ENCODE results near the gene ARHGAP27. TPM values are rescaled to one million over a fixed set of nuclear protein-coding genes. Genes with fewer than 3 reads are reported as not detected.

The ARHGAP27 gene
- polyA plus RNA-seq, 3 donors: 47.2 to 315 (median 55.0) TPM

GRCh38 chr17:45428050-45428617 is 4.5 kb downstream of the ARHGAP27 start:
- WGBS (ENCODE audit: insufficient coverage): under 1% methylated on average over 21 of the region's 26 CpGs
- Mint-ChIP-seq H3K9me3 (no peaks in the 10 kb centered on the region), H3K36me3 (peaks cover 33 to 44% of the 10 kb centered on the region in 2 donors), H3K27ac (peak overlapping the region; percentile 95 to 98 (median 97)), H3K4me1 (peaks cover 64% of the 10 kb centered on the region), H3K27me3 (ENCODE audit: low read depth in 3 of 3) (peaks cover 0 to 1% (median 0%) of the 10 kb centered on the region in 3 donors), H3K4me3 (peak overlapping the region; percentile 77 to 89)
- Histone ChIP-seq H2AFZ (ENCODE audit: insufficient read depth, low read depth, low read length, poor library complexity, severe bottlenecking) (peak overlapping the region; percentile 44), H3K9ac (ENCODE audit: insufficient read depth, low read length, poor library complexity, severe bottlenecking) (peak overlapping the region; percentile 60), H4K20me1 (ENCODE audit: insufficient read depth, low read length) (peaks cover 76% of the 10 kb centered on the region), H3K27me3 (ENCODE audit: control insufficient read depth in 2 of 2, insufficient read depth in 2 of 2, low read length in 2 of 2) (no peaks in the 10 kb centered on the region), H3K27ac (ENCODE audit: low read depth in 1 of 2, low read length in 2 of 2) (peak overlapping the region; percentile 91 to 93), H3K79me2 (ENCODE audit: insufficient read depth, low read length) (peaks cover 67% of the 10 kb centered on the region), H3K9me3 (replicated peaks in 1 of 2; ENCODE audit: control insufficient read depth in 1 of 2, insufficient read depth in 1 of 2, low read length in 2 of 2) (no peaks in the 10 kb centered on the region), H3K4me3 (replicated peaks in 1 of 3; ENCODE audit: low read depth in 2 of 3, low read length in 3 of 3) (peak overlapping the region; percentile 18 to 63 (median 24)), H3K36me3 (replicated peaks in 1 of 2; ENCODE audit: control insufficient read depth in 1 of 2, insufficient read depth in 2 of 2, low read length in 2 of 2) (peaks cover 7 to 19% of the 10 kb centered on the region in 2 donors), H3K4me1 (ENCODE audit: control insufficient read depth in 1 of 2, insufficient read depth in 2 of 2, low read length in 2 of 2) (peaks cover 68 to 78% of the 10 kb centered on the region in 2 donors), H3K4me2 (replicated peaks; ENCODE audit: extremely low read depth, low read length, poor library complexity, severe bottlenecking) (peak overlapping the region; percentile 74)
- intact Hi-C loops (cut with micrococcal nuclease): no loop called here
- peak; percentile 91 to 94 (median 94) for DNase-seq
- TF ChIP-seq CTCF (IDR thresholded peaks at IDR 0.05): peak; percentile 99

- peaks cover 74% of the 10 kb centered on the region for H3K79me2 ChIP-seq (ENCODE audit: insufficient read depth, low read length)
- TF ChIP-seq CTCF (IDR thresholded peaks at IDR 0.05): no peak
- peak overlapping the region; percentile 60 for H3K9ac ChIP-seq (ENCODE audit: insufficient read depth, low read length, poor library complexity, severe bottlenecking)
- H3K27me3 Mint-ChIP-seq (ENCODE audit: low read depth in 3 of 3): peaks cover 0 to 1% (median 0%) of the 10 kb centered on the region in 3 donors
- intact Hi-C loops (cut with micrococcal nuclease): no loop called here
- no peaks in the 10 kb centered on the region for H3K9me3 Mint-ChIP-seq
- no peak for DNase-seq
- no peak overlapping the region for H3K4me3 Mint-ChIP-seq
- H3K4me3 ChIP-seq (replicated peaks in 1 of 3; ENCODE audit: low read depth in 2 of 3, low read length in 3 of 3): peak overlapping the region in 1 of 3 experiments; percentile 63
- no peaks in the 10 kb centered on the region for H3K27me3 ChIP-seq (ENCODE audit: control insufficient read depth in 2 of 2, insufficient read depth in 2 of 2, low read length in 2 of 2)
- H3K36me3 ChIP-seq (replicated peaks in 1 of 2; ENCODE audit: control insufficient read depth in 1 of 2, insufficient read depth in 2 of 2, low read length in 2 of 2): peaks cover 7 to 25% of the 10 kb centered on the region in 2 donors
- 93% methylated on average over 7 of the region's 11 CpGs for WGBS (ENCODE audit: insufficient coverage)
- peaks cover 38 to 51% of the 10 kb centered on the region in 2 donors for H3K36me3 Mint-ChIP-seq
- peaks cover 64 to 73% of the 10 kb centered on the region in 2 donors for H3K4me1 ChIP-seq (ENCODE audit: control insufficient read depth in 1 of 2, insufficient read depth in 2 of 2, low read length in 2 of 2)
- peak overlapping the region; percentile 91 to 93 for H3K27ac ChIP-seq (ENCODE audit: low read depth in 1 of 2, low read length in 2 of 2)
- H3K4me2 ChIP-seq (replicated peaks; ENCODE audit: extremely low read depth, low read length, poor library complexity, severe bottlenecking): peak overlapping the region; percentile 74
- H3K9me3 ChIP-seq (replicated peaks in 1 of 2; ENCODE audit: control insufficient read depth in 1 of 2, insufficient read depth in 1 of 2, low read length in 2 of 2): no peaks in the 10 kb centered on the region
- peak overlapping the region; percentile 70 to 98 (median 96) for H3K27ac Mint-ChIP-seq
- peaks cover 63% of the 10 kb centered on the region for H3K4me1 Mint-ChIP-seq
- H2AFZ ChIP-seq (ENCODE audit: insufficient read depth, low read depth, low read length, poor library complexity, severe bottlenecking): no peak overlapping the region
- peaks cover 78% of the 10 kb centered on the region for H4K20me1 ChIP-seq (ENCODE audit: insufficient read depth, low read length)
Measured at GRCh38 chr17:45427181-45427835, 5.4 kb downstream of the ARHGAP27 start.
